Osteoblast (primary cell): ENCODE measurements around the gene CCL18. TPM values are rescaled to one million over a fixed set of nuclear protein-coding genes. Genes with fewer than 3 reads are reported as not detected.
"Not testable (repeated sequence)": the region's sequence is repeated elsewhere in the genome, so short reads cannot be mapped to it uniquely, and the experiment has no call there.

Experiments used
- DNase-seq: peaks from one replicate; pipeline ENCODE4 v3.0.0; 2011; ENCODE audit warnings: low spot score, mixed read lengths; ENCODE audit not compliant: insufficient read length; ENCODE audit errors: missing footprints
- H2AFZ ChIP-seq: 2 replicates; pipeline ENCODE4 v1.6.0; 2011; ENCODE audit warnings: mild to moderate bottlenecking, low read length
- H3K27ac ChIP-seq: 2 replicates; pipeline ENCODE4 v1.5.1; 2011; ENCODE audit warnings: mild to moderate bottlenecking, low read depth, low read length, moderate library complexity
- H3K27me3 ChIP-seq: 2 replicates; pipeline ENCODE4 v1.6.0; 2012; ENCODE audit warnings: mild to moderate bottlenecking, control low read depth, inconsistent platforms, low read length, moderate library complexity; ENCODE audit not compliant: insufficient read depth
- H3K36me3 ChIP-seq: 2 replicates; pipeline ENCODE4 v1.5.1; 2011; ENCODE audit warnings: mild to moderate bottlenecking, low read length, control low read depth, moderate library complexity; ENCODE audit not compliant: insufficient read depth
- H3K4me1 ChIP-seq: 2 replicates; pipeline ENCODE4 v1.5.1; 2011; ENCODE audit warnings: mild to moderate bottlenecking, low read length, control low read depth, moderate library complexity; ENCODE audit not compliant: insufficient read depth
- H3K4me2 ChIP-seq: 2 replicates; pipeline ENCODE4 v1.6.0; 2011; ENCODE audit warnings: mild to moderate bottlenecking, low read length; ENCODE audit not compliant: insufficient read depth
- H3K4me3 ChIP-seq: fragments of 200-600 bp; sonication (generic); 3 replicates; pipeline ENCODE4 v1.5.1; 2012; ENCODE audit warnings: mild to moderate bottlenecking, low read length, inconsistent platforms; ENCODE audit not compliant: insufficient read depth
- H3K79me2 ChIP-seq: 2 replicates; pipeline ENCODE4 v1.6.0; 2012; ENCODE audit warnings: mild to moderate bottlenecking, low read length, control low read depth, inconsistent platforms; ENCODE audit not compliant: insufficient read depth
- H3K9me3 ChIP-seq: 2 replicates; pipeline ENCODE4 v1.5.1; 2011; ENCODE audit warnings: low read depth, low read length, control low read depth
- H4K20me1 ChIP-seq: 2 replicates; pipeline ENCODE4 v1.6.0; 2012; ENCODE audit warnings: mild to moderate bottlenecking, low read length, control low read depth; ENCODE audit not compliant: insufficient read depth
- total RNA-seq: library from RNA; depleted of rRNA; stranded (reverse); fragments of >200 nt; gene quantifications from 2 replicates; pipeline ENCODE4 v1.2.3, GENCODE V29; 2012
- TF ChIP-seq, protein P1 (sequence below): IDR thresholded peaks from 2 replicates; pipeline ENCODE4 v1.5.1; 2011; ENCODE audit warnings: mild to moderate bottlenecking, low read depth, low read length, moderate library complexity; ENCODE audit errors: extremely low read depth

Gene CCL18
- total RNA-seq, 1 donor: 0.36 TPM

DNA sequence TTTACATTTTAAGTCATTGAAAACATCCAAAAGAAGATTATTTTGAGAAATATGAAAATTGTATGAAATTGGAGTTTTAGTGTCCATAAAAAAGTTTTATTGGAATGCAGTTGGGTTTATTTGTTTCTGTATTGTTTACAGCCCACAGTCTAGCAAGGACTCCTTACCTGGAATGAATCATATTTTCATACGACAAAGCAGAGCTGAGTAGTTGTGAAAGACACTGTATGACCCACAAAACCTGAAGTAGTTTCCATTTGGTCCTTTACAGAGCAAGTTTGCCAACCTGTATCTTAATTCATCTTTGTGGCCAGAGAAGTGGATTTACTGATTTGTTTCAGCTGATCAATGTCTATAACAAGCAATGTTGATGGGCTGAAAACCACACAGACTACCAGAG lies 10.3 kb downstream of the CCL18 start:
- Histone ChIP-seq H3K4me3 (no peak overlapping the region), H3K27me3 (peaks cover 3% of the 10 kb centered on the region), H2AFZ (no peak overlapping the region), H3K4me1 (no peaks in the 10 kb centered on the region), H3K4me2 (no peak overlapping the region), H3K36me3 (no peaks in the 10 kb centered on the region), H3K9me3 (no peaks in the 10 kb centered on the region), H4K20me1 (no peaks in the 10 kb centered on the region), H3K27ac (no peak overlapping the region), H3K79me2 (no peaks in the 10 kb centered on the region)
- no peak for DNase-seq
- TF ChIP-seq, protein P1, sequence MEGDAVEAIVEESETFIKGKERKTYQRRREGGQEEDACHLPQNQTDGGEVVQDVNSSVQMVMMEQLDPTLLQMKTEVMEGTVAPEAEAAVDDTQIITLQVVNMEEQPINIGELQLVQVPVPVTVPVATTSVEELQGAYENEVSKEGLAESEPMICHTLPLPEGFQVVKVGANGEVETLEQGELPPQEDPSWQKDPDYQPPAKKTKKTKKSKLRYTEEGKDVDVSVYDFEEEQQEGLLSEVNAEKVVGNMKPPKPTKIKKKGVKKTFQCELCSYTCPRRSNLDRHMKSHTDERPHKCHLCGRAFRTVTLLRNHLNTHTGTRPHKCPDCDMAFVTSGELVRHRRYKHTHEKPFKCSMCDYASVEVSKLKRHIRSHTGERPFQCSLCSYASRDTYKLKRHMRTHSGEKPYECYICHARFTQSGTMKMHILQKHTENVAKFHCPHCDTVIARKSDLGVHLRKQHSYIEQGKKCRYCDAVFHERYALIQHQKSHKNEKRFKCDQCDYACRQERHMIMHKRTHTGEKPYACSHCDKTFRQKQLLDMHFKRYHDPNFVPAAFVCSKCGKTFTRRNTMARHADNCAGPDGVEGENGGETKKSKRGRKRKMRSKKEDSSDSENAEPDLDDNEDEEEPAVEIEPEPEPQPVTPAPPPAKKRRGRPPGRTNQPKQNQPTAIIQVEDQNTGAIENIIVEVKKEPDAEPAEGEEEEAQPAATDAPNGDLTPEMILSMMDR: no peak

DNA sequence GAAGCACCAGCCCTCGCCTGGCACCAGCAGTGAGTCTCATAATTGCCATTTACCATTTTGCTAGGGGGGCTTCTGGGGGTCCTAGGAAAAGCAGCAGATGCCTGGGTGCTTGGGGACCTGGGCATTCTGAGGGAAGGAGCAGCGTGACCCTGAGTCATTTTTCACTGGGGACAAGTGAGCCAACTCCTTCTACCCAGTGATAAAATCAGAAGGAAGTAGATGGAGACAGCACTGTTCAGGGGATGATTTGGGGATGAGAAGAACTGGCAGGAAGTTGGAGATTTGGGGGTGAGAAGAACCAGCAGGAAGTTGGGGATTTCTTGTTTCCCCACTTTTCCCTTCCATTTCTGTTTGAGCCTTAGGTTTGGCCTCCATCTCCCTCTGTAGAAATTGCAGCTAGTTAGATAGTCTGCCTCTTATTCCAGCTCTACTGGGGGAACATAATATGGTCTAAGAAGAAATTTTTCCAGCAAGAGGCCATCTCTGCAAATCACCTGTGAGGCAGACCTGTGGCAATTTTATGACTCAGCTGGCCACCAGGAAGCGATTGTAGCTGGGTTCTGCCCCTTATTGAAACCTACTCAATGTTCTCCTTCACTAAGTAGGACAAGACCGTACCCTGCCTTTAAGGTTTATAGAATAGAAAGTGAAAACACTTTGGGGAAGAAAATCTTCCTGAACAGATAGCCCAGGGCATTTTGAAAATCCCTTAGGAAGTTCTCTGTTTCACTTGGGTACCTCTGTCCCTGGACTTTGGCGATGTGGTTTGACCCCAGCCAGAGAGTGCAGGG lies 17.8 kb downstream of the CCL18 start:
- DNase-seq, H3K36me3 ChIP-seq, H3K4me2 ChIP-seq, H3K4me3 ChIP-seq, H3K9me3 ChIP-seq, H3K4me1 ChIP-seq, H3K27me3 ChIP-seq, H2AFZ ChIP-seq, H4K20me1 ChIP-seq, H3K79me2 ChIP-seq, H3K27ac ChIP-seq: not testable (repeated sequence)

DNA sequence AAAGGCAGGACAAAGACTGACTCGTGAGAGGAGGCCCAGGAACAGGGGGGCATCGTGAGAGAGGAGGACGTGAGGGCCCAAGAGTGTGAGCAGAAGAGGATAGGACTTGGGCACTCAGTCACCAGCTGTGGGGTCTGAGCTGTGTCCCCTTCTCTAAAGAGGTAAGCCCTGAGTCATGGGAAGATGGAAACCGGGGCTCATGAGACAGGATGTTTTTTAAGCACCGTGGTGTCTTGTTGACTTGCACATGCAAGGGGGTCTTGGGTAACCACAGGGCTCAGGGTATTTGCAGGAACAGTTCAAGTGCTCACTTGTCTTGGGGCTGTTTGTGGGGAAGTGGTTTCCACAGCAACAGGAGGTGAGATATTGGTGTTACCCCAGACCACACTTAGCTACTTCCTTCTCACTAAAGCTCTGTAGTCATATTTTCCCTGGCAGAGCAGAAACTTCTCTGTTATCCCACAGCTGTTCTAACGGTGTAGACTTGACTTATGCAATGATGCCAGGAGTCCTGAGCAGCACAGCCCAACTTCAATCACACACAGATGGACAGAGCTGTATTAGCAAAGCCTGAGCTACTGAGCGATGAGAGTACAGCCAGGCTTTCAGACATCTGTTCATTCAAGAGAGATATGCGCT lies 18.5 kb downstream of the CCL18 start:
- not testable (repeated sequence) for H4K20me1 ChIP-seq, H3K4me3 ChIP-seq, H3K9me3 ChIP-seq, H3K4me1 ChIP-seq, H3K79me2 ChIP-seq, H2AFZ ChIP-seq, H3K27ac ChIP-seq, H3K27me3 ChIP-seq, DNase-seq, H3K4me2 ChIP-seq, H3K36me3 ChIP-seq

DNA sequence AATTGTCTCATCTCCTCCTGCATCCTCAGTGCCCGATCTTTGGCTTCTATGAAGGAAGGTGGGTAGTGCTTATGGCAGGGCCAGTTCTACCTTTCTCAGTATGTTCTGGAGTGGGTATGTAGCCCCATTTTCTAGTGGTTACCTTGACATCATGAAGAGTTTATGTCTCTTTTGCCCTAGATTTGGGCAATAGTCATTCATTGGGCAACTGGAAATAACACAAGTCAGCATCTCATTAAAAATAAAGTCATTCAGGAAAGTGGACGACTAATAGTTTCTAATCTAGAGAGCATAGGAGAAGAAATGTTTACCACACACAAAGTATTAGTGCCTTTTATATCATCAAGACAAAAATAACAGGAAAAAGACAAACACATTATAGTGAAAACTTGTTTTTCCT lies 19.6 kb downstream of the CCL18 start:
- H3K9me3 ChIP-seq, H3K4me3 ChIP-seq, H2AFZ ChIP-seq, H3K27ac ChIP-seq, H3K79me2 ChIP-seq, H3K4me2 ChIP-seq, H3K27me3 ChIP-seq, H4K20me1 ChIP-seq, H3K4me1 ChIP-seq, H3K36me3 ChIP-seq, DNase-seq: not testable (repeated sequence)

DNA sequence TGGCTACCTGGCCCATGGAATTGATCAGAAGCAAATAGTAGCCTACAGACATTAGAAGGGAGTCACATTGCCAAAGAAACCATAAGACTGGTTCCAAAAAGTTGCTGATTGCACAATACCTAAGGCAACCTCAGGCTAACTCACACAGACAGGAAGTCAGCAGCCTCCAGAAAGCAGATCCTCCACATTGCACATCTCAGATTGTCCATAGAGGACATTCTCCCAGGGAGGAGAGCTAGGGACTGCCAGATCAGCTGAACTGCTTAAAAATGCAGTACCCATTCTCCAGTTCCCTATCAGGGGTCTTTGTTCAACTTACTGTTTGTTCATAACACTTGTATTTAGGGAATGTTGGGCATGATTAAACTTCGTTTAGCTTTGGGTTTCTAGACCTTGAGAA lies 21.7 kb downstream of the CCL18 start:
- H3K27me3 ChIP-seq: no peaks in the 10 kb centered on the region
- H3K4me2 ChIP-seq: no peak overlapping the region
- DNase-seq: no peak
- peaks cover 3% of the 10 kb centered on the region for H3K4me1 ChIP-seq
- H3K9me3 ChIP-seq: no peaks in the 10 kb centered on the region
- no peak overlapping the region for H2AFZ ChIP-seq
- H3K27ac ChIP-seq: no peak overlapping the region
- H3K36me3 ChIP-seq: no peaks in the 10 kb centered on the region
- no peaks in the 10 kb centered on the region for H3K79me2 ChIP-seq
- TF ChIP-seq, protein P1: no peak
- H4K20me1 ChIP-seq: no peaks in the 10 kb centered on the region
- H3K4me3 ChIP-seq: no peak overlapping the region
